MCF 10A (cell line): ENCODE data around the gene NCAPD2. TPM values are rescaled to one million over a fixed set of nuclear protein-coding genes. Genes with fewer than 3 reads are reported as not detected.

ENCODE experiments used
- BruUV-seq: library from RNA; stranded (reverse); fragments of 400-500 nt; replicated peaks from 2 replicates; lab custom pipeline; 2021; lab: Mats Ljungman, UMichigan
- CTCF ChIA-PET: fragments of 300-600 bp; sonication (Branson Sonifier 250); formaldehyde crosslinking; extraction: SDS; loops from one replicate; lab custom pipeline; 2021; ENCODE audit warnings: antibody characterized with exemption, inconsistent platforms; lab: Yijun Ruan, JAX
- POLR2A ChIA-PET: fragments of 300-600, 350-650 bp; sonication (Branson Sonifier 250); formaldehyde crosslinking; extraction: SDS; loops from one replicate; lab custom pipeline; 2020; ENCODE audit warnings: antibody characterized with exemption, inconsistent platforms; lab: Yijun Ruan, JAX
- DNase-seq: peaks from one replicate; pipeline ENCODE4 v3.0.0-alpha.2; 2018; ENCODE audit not compliant: unreplicated experiment
- H3K27ac Mint-ChIP-seq: one replicate; pipeline ENCODE4 v1.8.0; 2022; ENCODE audit warnings: mild to moderate bottlenecking, low read depth, mixed read lengths; ENCODE audit not compliant: unreplicated experiment
- H3K27me3 Mint-ChIP-seq: one replicate; pipeline ENCODE4 v1.8.0; 2022; ENCODE audit warnings: mixed read lengths; ENCODE audit not compliant: insufficient read depth, unreplicated experiment
- H3K36me3 Mint-ChIP-seq: one replicate; pipeline ENCODE4 v1.8.0; 2022; ENCODE audit warnings: mild to moderate bottlenecking, moderate library complexity, mixed read lengths; ENCODE audit not compliant: insufficient read depth, unreplicated experiment
- H3K4me1 Mint-ChIP-seq: one replicate; pipeline ENCODE4 v1.8.0; 2022; ENCODE audit warnings: mixed read lengths; ENCODE audit not compliant: insufficient read depth, unreplicated experiment
- H3K4me3 Mint-ChIP-seq: one replicate; pipeline ENCODE4 v1.8.0; 2022; ENCODE audit warnings: mild to moderate bottlenecking, moderate library complexity, mixed read lengths; ENCODE audit not compliant: unreplicated experiment
- H3K9me3 Mint-ChIP-seq: one replicate; pipeline ENCODE4 v1.8.0; 2022; ENCODE audit warnings: mixed read lengths; ENCODE audit not compliant: unreplicated experiment
- intact Hi-C: fragments of 100-400 bp; cut with micrococcal nuclease; formaldehyde crosslinking; loops from 2 replicates; pipeline ENCODE4 v1.14.1; 2022
- total RNA-seq: library from RNA; stranded (reverse); gene quantifications from 2 replicates; pipeline ENCODE4 v1.2.3, GENCODE V29; 2022
- TF ChIP-seq, protein P1 (sequence below): fragments of 200-600 bp; IDR thresholded peaks from one replicate; pipeline ENCODE4 v1.8.0; 2022; ENCODE audit warnings: antibody characterized with exemption, mild to moderate bottlenecking; ENCODE audit not compliant: unreplicated experiment

Gene NCAPD2
- total RNA-seq, 1 experiment from 2014 or later, result 52.0 TPM

DNA sequence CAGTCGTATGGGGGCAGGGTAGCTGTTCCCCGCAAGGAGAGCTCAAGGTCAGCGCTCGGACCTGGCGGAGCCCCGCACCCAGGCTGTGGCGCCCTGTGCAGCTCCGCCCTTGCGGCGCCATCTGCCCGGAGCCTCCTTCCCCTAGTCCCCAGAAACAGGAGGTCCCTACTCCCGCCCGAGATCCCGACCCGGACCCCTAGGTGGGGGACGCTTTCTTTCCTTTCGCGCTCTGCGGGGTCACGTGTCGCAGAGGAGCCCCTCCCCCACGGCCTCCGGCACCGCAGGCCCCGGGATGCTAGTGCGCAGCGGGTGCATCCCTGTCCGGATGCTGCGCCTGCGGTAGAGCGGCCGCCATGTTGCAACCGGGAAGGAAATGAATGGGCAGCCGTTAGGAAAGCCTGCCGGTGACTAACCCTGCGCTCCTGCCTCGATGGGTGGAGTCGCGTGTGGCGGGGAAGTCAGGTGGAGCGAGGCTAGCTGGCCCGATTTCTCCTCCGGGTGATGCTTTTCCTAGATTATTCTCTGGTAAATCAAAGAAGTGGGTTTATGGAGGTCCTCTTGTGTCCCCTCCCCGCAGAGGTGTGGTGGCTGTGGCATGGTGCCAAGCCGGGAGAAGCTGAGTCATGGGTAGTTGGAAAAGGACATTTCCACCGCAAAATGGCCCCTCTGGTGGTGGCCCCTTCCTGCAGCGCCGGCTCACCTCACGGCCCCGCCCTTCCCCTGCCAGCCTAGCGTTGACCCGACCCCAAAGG, 41.2 kb downstream of the NCAPD2 start:
- peaks cover 43% of the 10 kb centered on the region for H3K4me1 Mint-ChIP-seq
- peaks cover 61% of the 10 kb centered on the region for H3K36me3 Mint-ChIP-seq
- peak overlapping the region; percentile 95 for H3K27ac Mint-ChIP-seq
- H3K27me3 Mint-ChIP-seq, result no peaks in the 10 kb centered on the region
- ChIA-PET POLR2A (interaction anchor here (0.6 to 7.0 kb wide), 32 partner anchors 12 to 433 kb away, joined by 3 to 74 read pairs (median 5); partner anchors contain the start of genes COPS7A, MRPL51, NOP2 and SCNN1A), CTCF (interaction anchor here (0.5 to 8.2 kb wide), 14 partner anchors 12 to 160 kb away, joined by 3 to 99 read pairs (median 5); partner anchors contain the start of genes MRPL51 and SCNN1A)
- BruUV-seq, result no TSS peak
- intact Hi-C loops, result loop anchor here (1.0 to 5.0 kb wide), 4 partner anchors 42 to 198 kb away; partner anchors contain the start of genes MRPL51 and VAMP1
- peak; percentile 80 for DNase-seq
- peak overlapping the region; percentile 88 for H3K4me3 Mint-ChIP-seq
- H3K9me3 Mint-ChIP-seq, result no peaks in the 10 kb centered on the region
- TF ChIP-seq, protein P1, sequence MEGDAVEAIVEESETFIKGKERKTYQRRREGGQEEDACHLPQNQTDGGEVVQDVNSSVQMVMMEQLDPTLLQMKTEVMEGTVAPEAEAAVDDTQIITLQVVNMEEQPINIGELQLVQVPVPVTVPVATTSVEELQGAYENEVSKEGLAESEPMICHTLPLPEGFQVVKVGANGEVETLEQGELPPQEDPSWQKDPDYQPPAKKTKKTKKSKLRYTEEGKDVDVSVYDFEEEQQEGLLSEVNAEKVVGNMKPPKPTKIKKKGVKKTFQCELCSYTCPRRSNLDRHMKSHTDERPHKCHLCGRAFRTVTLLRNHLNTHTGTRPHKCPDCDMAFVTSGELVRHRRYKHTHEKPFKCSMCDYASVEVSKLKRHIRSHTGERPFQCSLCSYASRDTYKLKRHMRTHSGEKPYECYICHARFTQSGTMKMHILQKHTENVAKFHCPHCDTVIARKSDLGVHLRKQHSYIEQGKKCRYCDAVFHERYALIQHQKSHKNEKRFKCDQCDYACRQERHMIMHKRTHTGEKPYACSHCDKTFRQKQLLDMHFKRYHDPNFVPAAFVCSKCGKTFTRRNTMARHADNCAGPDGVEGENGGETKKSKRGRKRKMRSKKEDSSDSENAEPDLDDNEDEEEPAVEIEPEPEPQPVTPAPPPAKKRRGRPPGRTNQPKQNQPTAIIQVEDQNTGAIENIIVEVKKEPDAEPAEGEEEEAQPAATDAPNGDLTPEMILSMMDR, result no peak

DNA sequence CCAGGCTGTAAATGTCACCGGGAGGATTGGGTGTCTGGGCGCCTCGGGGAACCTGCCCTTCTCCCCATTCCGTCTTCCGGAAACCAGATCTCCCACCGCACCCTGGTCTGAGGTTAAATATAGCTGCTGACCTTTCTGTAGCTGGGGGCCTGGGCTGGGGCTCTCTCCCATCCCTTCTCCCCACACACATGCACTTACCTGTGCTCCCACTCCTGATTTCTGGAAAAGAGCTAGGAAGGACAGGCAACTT, 41.7 kb downstream of the NCAPD2 start:
- Mint-ChIP-seq H3K4me3 (peak overlapping the region; percentile 88), H3K9me3 (no peaks in the 10 kb centered on the region), H3K27ac (peak overlapping the region; percentile 95), H3K4me1 (peaks cover 48% of the 10 kb centered on the region), H3K27me3 (no peaks in the 10 kb centered on the region), H3K36me3 (peaks cover 56% of the 10 kb centered on the region)
- BruUV-seq, result no TSS peak
- intact Hi-C loops, result loop anchor here (2.0 to 5.0 kb wide), 3 partner anchors 43 to 198 kb away; partner anchors contain the start of genes MRPL51 and VAMP1
- TF ChIP-seq, protein P1, result no peak
- no peak for DNase-seq
- ChIA-PET POLR2A (interaction anchor here (0.6 to 7.0 kb wide), 19 partner anchors 12 to 188 kb away, joined by 3 to 74 read pairs (median 7); partner anchors contain the start of genes COPS7A, MRPL51, NOP2 and SCNN1A), CTCF (interaction anchor here (0.6 to 8.2 kb wide), 15 partner anchors 11 to 160 kb away, joined by 3 to 99 read pairs (median 6); partner anchors contain the start of genes MRPL51 and SCNN1A)

DNA sequence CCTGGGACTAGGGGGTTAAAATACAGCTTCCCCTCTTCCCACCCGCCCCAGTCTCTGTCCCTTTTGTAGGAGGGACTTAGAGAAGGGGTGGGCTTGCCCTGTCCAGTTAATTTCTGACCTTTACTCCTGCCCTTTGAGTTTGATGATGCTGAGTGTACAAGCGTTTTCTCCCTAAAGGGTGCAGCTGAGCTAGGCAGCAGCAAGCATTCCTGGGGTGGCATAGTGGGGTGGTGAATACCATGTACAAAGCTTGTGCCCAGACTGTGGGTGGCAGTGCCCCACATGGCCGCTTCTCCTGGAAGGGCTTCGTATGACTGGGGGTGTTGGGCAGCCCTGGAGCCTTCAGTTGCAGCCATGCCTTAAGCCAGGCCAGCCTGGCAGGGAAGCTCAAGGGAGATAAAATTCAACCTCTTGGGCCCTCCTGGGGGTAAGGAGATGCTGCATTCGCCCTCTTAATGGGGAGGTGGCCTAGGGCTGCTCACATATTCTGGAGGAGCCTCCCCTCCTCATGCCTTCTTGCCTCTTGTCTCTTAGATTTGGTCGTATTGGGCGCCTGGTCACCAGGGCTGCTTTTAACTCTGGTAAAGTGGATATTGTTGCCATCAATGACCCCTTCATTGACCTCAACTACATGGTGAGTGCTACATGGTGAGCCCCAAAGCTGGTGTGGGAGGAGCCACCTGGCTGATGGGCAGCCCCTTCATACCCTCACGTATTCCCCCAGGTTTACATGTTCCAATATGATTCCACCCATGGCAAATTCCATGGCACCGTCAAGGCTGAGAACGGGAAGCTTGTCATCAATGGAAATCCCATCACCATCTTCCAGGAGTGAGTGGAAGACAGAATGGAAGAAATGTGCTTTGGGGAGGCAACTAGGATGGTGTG, 42.3 kb downstream of the NCAPD2 start:
- H3K27ac Mint-ChIP-seq, result peak overlapping the region; percentile 95
- BruUV-seq, result no TSS peak
- no peaks in the 10 kb centered on the region for H3K9me3 Mint-ChIP-seq
- CTCF ChIA-PET, result interaction anchor here (0.6 to 8.2 kb wide), 18 partner anchors 7 to 187 kb away, joined by 3 to 99 read pairs (median 6); partner anchors contain the start of genes MRPL51 and SCNN1A
- H3K36me3 Mint-ChIP-seq, result peaks cover 51% of the 10 kb centered on the region
- TF ChIP-seq, protein P1, result no peak
- DNase-seq, result no peak
- intact Hi-C loops, result loop anchor here (2.0 to 5.0 kb wide), 3 partner anchors 43 to 199 kb away; partner anchors contain the start of genes MRPL51 and VAMP1
- POLR2A ChIA-PET, result interaction anchor here (0.7 to 7.0 kb wide), 17 partner anchors 11 to 165 kb away, joined by 3 to 74 read pairs (median 7); partner anchors contain the start of genes MRPL51, NOP2, SCNN1A and TAPBPL
- peak overlapping the region; percentile 88 for H3K4me3 Mint-ChIP-seq
- no peaks in the 10 kb centered on the region for H3K27me3 Mint-ChIP-seq
- H3K4me1 Mint-ChIP-seq, result peaks cover 50% of the 10 kb centered on the region
